Amniotic epithelial cell (primary cell): ENCODE measurements around the gene PRPH.
"Not testable (repeated sequence)": the region's sequence is repeated elsewhere in the genome, so short reads cannot be mapped to it uniquely, and the experiment has no call there.

Source experiments
- DNase-seq: peaks from one replicate; pipeline ENCODE4 v3.0.0-alpha.2; 2010; ENCODE audit warnings: low read depth

The PRPH gene

DNA sequence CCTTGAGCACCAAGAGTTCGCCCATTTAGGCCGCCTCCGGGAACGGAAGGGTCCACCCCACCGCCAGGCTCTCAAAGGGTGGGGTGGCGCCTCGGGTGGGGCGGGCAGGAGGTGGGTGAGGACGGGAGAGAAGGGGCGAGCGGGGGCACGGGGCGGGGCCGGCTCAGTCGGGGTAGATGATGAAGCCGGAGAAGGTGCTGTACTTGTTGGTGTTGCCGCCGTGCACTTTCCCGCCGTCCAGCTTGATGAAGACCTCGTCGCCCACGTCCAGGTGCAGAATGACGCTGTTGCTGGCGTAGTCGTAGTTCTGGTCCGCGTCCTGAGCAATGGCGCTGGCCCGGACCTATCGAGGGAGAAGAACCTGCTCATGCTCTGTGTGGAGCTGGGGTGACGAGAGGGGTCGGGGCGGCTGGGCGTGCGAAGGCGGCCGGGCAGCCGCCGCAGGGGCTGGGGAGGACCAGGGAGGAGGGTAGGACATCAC lies 38.0 kb downstream of the PRPH start:
- no peak for DNase-seq

DNA sequence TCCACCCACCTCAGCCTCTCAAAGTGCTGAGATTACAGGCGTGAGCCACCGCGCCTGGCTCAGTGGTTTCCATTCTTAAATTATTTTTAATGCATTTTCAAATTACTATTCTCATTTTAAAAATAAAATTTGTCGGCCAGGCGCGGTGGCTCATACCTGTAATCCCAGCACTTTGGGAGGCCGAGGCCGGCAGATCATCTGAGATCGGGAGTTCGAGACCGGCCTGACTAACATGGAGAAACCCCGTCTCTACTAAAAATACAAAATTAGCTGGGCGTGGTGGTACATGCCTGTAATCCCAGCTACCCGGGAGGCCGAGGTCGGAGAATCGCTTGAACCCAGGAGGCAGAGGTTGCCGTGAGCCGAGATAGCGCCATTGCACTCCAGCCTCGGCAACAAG lies 38.8 kb downstream of the PRPH start:
- not testable (repeated sequence) for DNase-seq

DNA sequence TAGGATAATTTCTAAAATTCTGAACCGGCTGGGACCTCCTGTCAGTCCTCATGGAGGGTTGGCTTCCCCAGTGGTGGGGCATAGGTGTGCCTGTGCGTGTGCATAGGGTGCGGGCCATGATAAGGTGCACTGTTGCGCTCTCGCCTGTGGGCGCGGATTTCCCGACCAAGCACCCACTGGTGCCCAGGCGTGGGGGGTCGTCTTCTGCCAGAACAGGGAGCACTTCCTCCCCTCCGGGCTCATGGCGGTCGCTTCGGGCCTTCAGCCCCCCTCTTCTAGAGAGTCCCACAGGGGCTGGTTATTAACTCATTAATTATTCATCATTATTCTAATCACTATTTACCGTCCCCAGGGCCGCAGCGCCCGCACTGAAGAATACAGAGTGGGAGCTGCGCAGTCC lies 39.3 kb downstream of the PRPH start:
- DNase-seq = no peak

DNA sequence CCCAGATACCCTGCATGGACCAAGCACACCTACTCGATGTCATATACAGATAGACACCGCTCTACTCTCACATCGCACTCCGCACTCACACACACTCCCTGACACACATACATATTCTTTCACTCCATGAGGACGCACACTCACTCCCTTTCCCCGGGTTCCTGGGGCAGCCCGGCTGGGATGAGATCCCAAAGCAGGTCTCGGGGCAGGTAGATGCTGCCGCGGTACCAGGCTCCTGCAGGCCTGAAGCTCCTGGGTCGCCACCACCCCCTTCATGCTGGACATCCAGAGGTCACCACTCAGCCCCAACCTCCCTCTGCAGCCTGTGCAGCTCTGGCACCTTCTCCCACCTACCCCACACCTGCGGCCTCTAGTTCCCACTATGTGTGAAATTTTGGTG lies 39.7 kb downstream of the PRPH start:
- DNase-seq = no peak

GRCh38 chr12:49335118-49335954 lies 40.4 kb downstream of the PRPH start:
- DNase-seq = no peak

DNA sequence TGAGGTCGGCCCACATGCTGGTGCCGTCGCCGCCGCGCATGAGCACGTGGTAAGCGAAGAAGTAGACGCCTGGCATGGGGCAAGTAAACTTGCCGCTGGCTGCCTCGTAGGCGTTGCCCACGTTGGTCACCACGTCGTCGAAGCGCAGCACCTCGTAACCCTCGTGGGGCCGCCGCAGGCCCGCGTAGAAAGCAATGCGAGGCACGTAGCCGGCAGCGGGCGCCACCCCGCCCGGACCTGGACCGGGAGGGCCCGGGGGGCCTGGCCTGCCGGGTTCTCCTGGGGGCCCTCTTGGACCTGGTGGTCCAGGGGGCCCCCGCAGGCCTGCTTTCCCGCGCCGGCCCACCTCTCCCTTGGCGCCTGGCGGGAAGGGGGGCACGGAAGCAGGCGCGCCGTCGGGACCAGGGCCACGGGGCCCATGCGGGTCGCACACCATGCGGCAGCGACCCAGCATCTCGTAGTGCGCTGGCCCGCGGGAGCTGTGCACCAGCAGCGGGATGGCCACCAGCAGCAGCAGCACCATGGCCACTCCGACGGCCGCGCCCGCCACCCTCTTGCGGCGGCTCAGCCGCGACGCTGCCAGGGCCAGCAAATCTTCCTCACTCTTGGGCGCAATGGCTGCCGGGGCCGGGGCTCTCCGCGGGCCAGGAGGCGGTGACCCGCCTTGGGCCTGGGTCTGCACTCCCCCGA lies 41.2 kb downstream of the PRPH start:
- DNase-seq = no peak

- DNase-seq = peak; percentile 40
Observed at GRCh38 chr12:49336645-49337584, 42.0 kb downstream of the PRPH start, which contains the start of gene C1QL4. Gene C1QL4 (minus strand): TSS chr12:49337188. CDS start chr12:49336477, 711 bp downstream.

- no peak for DNase-seq
Observed at GRCh38 chr12:49338830-49339463, 44.0 kb downstream of the PRPH start.

GRCh38 chr12:49339464-49339861 lies 44.5 kb downstream of the PRPH start:
- no peak for DNase-seq

DNA sequence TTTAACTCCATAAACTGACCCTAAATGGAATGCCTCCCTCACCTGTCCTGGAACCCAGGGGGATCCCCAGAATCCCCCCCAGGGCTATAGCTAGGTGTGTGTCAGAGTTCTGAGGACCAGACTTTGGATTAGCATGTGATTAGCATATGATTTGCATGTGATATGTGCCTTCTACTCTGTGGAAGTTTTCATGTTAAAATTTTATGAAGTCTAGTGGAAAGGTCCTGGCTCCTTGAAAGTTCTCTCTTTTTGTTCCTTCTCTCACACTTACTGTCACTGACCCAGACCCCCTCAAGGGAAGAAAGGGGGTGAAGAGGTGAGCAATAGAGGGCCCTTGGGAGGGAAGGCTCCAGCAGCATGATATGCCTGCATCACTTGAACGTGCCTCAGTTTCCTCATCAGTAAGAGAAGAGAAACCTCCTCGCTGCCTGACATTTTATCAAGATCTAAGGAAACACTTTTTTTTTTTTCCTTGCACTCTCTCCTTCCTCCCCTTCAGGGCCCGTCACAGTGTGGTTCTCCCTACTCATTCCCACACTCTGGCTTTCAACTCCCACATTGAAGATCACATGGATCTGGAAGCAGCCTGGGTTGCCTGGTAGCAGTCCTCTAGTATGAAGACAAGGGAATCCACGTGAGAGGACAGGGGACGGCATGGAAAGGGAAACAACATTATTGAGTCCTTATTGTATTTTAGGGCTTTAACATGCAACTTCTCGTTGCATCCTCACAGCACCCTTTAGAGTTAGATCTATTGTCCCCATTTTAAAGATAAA lies 45.3 kb downstream of the PRPH start:
- DNase-seq = peak; percentile 54

DNA sequence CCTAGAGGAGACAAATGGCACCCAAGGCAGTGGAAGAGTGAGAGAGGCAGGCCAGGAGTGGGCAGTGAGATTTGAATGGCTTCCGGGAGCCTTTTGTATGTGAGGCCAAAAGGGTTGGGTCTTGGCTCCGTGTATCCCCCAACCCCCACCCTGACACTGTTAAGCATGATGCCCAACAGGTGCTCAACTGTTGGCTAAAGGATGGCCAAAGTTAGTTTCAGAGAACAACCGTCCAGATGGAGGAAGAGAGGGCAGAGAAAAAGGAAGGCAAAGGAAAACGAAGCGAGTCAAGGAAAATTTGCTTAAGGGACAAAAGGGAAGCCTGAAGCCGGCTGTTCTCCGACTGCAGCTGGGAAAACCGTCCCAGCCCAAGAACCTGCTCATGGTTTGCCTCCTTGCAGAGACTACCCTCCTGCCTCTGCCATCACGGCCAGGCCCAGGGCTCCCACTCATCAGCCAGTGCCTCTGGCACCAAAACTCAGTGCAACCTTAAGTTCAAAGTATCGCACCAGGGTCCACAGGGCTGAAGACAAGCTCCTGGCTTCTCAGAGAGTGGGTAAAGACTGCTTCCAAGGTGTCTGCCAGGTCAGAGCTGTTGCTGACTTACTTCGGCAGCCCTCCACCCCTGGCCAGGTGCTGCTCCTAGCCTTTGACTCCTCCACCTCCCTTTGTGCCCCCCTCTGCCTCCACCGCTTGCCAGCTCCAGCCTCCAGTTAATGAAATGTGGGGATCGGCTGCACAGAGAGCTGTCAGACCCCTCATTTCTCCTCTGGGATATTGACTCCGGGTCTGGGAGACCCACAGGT lies 46.2 kb downstream of the PRPH start:
- no peak for DNase-seq

GRCh38 chr12:49341777-49342065 lies 46.8 kb downstream of the PRPH start:
- no peak for DNase-seq

DNA sequence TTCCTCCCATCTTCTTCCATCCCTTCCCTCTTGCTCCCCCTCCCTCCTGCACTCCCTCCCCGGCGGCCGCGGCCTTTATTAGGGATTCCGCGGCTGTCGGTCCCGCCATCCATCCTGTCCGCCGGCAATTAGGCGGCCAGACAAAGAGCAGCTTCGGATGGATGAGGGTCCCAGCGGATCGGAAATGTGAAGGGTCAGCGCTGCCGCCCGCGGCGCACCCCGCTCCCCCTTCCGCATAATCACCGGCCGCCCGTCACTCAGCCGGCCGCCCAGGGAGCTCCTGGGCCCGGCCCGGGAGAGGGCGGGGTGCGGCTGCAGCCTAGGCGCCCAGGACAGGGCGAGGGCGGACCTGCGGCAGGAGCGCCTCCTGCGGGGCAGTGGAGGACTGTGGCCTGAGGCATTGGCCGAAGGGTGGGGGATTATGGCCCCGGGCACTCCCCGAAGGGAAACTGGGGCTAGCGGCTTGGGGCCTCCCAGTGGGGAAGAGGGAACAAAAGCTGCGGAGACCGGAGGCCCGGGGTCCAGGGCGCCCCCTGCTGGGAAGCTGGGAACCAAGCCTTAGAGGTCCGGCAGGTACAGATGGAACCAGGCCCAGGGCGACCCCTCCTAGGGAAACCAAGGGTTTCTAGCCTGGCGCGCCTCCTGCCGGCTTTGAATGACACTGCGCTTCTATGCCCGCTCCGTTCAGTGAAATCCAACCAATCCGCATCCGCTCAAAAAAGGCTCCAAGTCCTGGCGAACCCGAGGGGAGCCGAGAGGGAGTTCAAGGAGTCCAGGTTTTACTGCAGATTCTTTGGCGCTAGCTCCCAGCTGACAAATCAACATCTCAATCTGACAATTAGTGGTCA lies 47.3 kb downstream of the PRPH start:
- peak; percentile 58 for DNase-seq

- DNase-seq = peak; percentile 37
Observed at GRCh38 chr12:49342914-49343731, 48.2 kb downstream of the PRPH start.

DNA sequence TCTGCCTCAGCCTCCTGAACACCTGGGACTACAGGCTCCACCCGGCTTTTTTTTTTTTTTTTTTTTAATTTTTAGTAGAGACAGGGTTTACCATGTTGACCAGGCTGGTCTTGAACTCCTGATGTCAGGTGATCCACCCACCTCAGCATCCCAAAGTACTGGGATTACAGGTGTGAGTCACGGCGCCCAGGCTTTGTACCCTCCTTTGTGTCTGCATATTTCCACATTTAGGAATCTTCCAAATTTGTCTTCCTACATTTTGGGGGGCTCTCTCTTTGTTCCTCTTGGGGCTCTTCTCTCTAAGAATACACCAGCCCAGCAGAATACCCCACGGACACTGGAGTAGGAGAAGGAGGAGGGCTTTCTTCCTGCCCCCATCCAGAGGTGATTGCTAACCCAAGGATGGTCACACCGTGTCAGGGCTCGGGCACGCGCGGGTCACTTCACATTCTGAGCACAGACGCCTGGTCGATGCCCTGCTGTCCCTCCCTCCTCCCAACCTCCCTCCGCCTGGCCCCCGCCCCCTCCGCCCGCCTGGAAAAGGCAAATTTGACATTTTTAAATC lies 49.6 kb downstream of the PRPH start:
- DNase-seq = no peak

- DNase-seq = no peak
Observed at GRCh38 chr12:49345051-49345824, 50.3 kb downstream of the PRPH start.
